IMR-90 (cell line): Measurements from ENCODE around the gene STOML1. TPM values are rescaled to one million over a fixed set of nuclear protein-coding genes. Genes with fewer than 3 reads are reported as not detected.
A peak's percentile ranks its signal among the peaks of the same experiment; 100 is the strongest.

Source experiments
- ATAC-seq: fragments of 200-7000 bp; cut with Tn5 transposase; 2 replicates; pipeline ENCODE4 v1.9.1; 2020; ENCODE audit warnings: low read depth, mild to moderate bottlenecking, moderate library complexity
- BruUV-seq: library from RNA; stranded (reverse); fragments of 400-500 nt; replicated peaks from 2 replicates; lab custom pipeline; 2021; lab: Mats Ljungman, UMichigan
- CTCF ChIA-PET: fragments of 300-600 bp; formaldehyde crosslinking; extraction: SDS; loops from one replicate; lab custom pipeline; 2021; ENCODE audit warnings: antibody characterized with exemption; lab: Yijun Ruan, JAX
- POLR2A ChIA-PET: fragments of 300-600 bp; sonication (Branson Sonifier 250); formaldehyde crosslinking; loops from one replicate; lab custom pipeline; 2022; ENCODE audit warnings: antibody characterized with exemption; ENCODE audit not compliant: unreplicated experiment; lab: Charles Lee
- DNase-seq: peaks from one replicate; pipeline ENCODE4 v3.0.0; 2013
- H2AFZ ChIP-seq: replicated peaks from 2 replicates; pipeline ENCODE3; 2013; ENCODE audit warnings: low read length, mild to moderate bottlenecking; ENCODE audit not compliant: poor library complexity
- H2AK5ac ChIP-seq: 2 replicates; pipeline ENCODE4 v1.6.1; 2013; ENCODE audit warnings: low read depth, low read length, inconsistent platforms
- H2AK9ac ChIP-seq: replicated peaks from 2 replicates; pipeline ENCODE3; 2013; ENCODE audit warnings: mild to moderate bottlenecking, low read depth, low read length, moderate library complexity; ENCODE audit not compliant: poor library complexity
- H2BK120ac ChIP-seq: 2 replicates; pipeline ENCODE4 v1.6.1; 2013; ENCODE audit warnings: low read depth, low read length, inconsistent platforms
- H2BK15ac ChIP-seq: 3 replicates; pipeline ENCODE4 v1.6.1; 2013; ENCODE audit warnings: low read depth, low read length, inconsistent platforms
- H2BK20ac ChIP-seq: 2 replicates; pipeline ENCODE4 v1.6.1; 2013; ENCODE audit warnings: low read depth, mild to moderate bottlenecking, inconsistent platforms, low read length, moderate library complexity
- H2BK5ac ChIP-seq: 2 replicates; pipeline ENCODE4 v1.6.1; 2013; ENCODE audit warnings: mild to moderate bottlenecking, low read depth, low read length, inconsistent platforms; ENCODE audit not compliant: poor library complexity, severe bottlenecking
- H3K14ac ChIP-seq: replicated peaks from 2 replicates; pipeline ENCODE4 v1.6.1; 2013; ENCODE audit warnings: low read depth, low read length, inconsistent platforms
- H3K18ac ChIP-seq: 2 replicates; pipeline ENCODE4 v1.6.1; 2013; ENCODE audit warnings: low read depth, low read length, control low read depth
- H3K23ac ChIP-seq: 2 replicates; pipeline ENCODE4 v1.6.1; 2013; ENCODE audit warnings: low read depth, low read length, inconsistent platforms
- H3K27ac ChIP-seq: 2 replicates; pipeline ENCODE4 v1.5.1; 2013; ENCODE audit warnings: mild to moderate bottlenecking, control low read depth, low read length; ENCODE audit not compliant: insufficient read depth
- H3K27me3 ChIP-seq: 2 replicates; pipeline ENCODE4 v1.6.1; 2013; ENCODE audit warnings: low read length; ENCODE audit not compliant: control insufficient read depth, insufficient read depth
- H3K36me3 ChIP-seq: 2 replicates; pipeline ENCODE4 v1.6.1; 2013; ENCODE audit warnings: low read length, mixed read lengths; ENCODE audit not compliant: control insufficient read depth, insufficient read depth
- H3K4ac ChIP-seq: 2 replicates; pipeline ENCODE4 v1.6.1; 2013; ENCODE audit warnings: low read depth, low read length, inconsistent platforms
- H3K4me1 ChIP-seq: 2 replicates; pipeline ENCODE4 v1.6.1; 2013; ENCODE audit warnings: low read length, mixed read lengths; ENCODE audit not compliant: control insufficient read depth, insufficient read depth
- H3K4me2 ChIP-seq: 2 replicates; pipeline ENCODE4 v1.6.1; 2013; ENCODE audit warnings: low read depth, mild to moderate bottlenecking, control low read depth, low read length, moderate library complexity
- H3K4me3 ChIP-seq: 2 replicates; pipeline ENCODE4 v1.5.1; 2013; ENCODE audit warnings: low read depth, mild to moderate bottlenecking, control low read depth, low read length, moderate library complexity; ENCODE audit not compliant: insufficient read depth
- H3K56ac ChIP-seq: 2 replicates; pipeline ENCODE4 v1.6.1; 2013; ENCODE audit warnings: low read length, inconsistent platforms; ENCODE audit not compliant: insufficient read depth; ENCODE audit errors: extremely low read depth
- H3K79me1 ChIP-seq, 2 experiments: 2 replicates each; pipeline ENCODE4 v1.6.1; 2013; ENCODE audit warnings: low read length in 2 of 2, inconsistent platforms in 1 of 2, low read depth in 1 of 2
- H3K9ac ChIP-seq: 2 replicates; pipeline ENCODE4 v1.6.1; 2013; ENCODE audit warnings: low read depth, low read length, control low read depth
- H3K9me1 ChIP-seq: 2 replicates; pipeline ENCODE4 v1.6.1; 2013; ENCODE audit warnings: low read length, inconsistent platforms; ENCODE audit not compliant: insufficient read depth
- H3K9me3 ChIP-seq: 2 replicates; pipeline ENCODE4 v1.6.1; 2013; ENCODE audit warnings: low read length; ENCODE audit not compliant: control insufficient read depth, insufficient read depth
- H4K20me1 ChIP-seq: 2 replicates; pipeline ENCODE4 v1.6.1; 2013; ENCODE audit warnings: low read length, inconsistent platforms; ENCODE audit not compliant: insufficient read depth
- H4K5ac ChIP-seq: 2 replicates; pipeline ENCODE4 v1.6.1; 2013; ENCODE audit warnings: mild to moderate bottlenecking, low read depth, low read length, control low read depth
- H4K8ac ChIP-seq, 2 experiments: 2 replicates each; pipeline ENCODE4 v1.6.1; 2013; ENCODE audit warnings: low read depth in 2 of 2, low read length in 2 of 2, control low read depth in 1 of 2, inconsistent platforms in 1 of 2
- H4K91ac ChIP-seq: 2 replicates; pipeline ENCODE4 v1.6.1; 2013; ENCODE audit warnings: low read depth, low read length, inconsistent platforms; ENCODE audit not compliant: insufficient read depth
- BHLHE40 ChIP-seq: fragments of 150-350 bp; IDR thresholded peaks from 2 replicates; pipeline ENCODE4 v1.6.1; 2016; ENCODE audit warnings: mild to moderate bottlenecking, low read depth, low read length
- CEBPB ChIP-seq: IDR thresholded peaks from 2 replicates; pipeline ENCODE4 v1.6.1; 2012; ENCODE audit warnings: low read depth, low read length, improper control_type of control experiment
- CHD1 ChIP-seq: IDR thresholded peaks from 2 replicates; pipeline ENCODE4 v1.6.1; 2012; ENCODE audit warnings: low read depth, low read length, improper control_type of control experiment
- MAFK ChIP-seq: IDR thresholded peaks from 2 replicates; pipeline ENCODE4 v1.6.1; 2012; ENCODE audit warnings: low read depth, low read length, improper control_type of control experiment
- MXI1 ChIP-seq: IDR thresholded peaks from 2 replicates; pipeline ENCODE4 v1.6.1; 2012; ENCODE audit warnings: low read depth, mild to moderate bottlenecking, low read length, moderate library complexity, borderline replicate concordance
- WGBS, 2 experiments: methylation state at CpG; one replicate each; pipeline versions ENCODE4 v1.1.5 to v1.1.7; 2013; ENCODE audit warnings: missing lambda C conversion rate in 2 of 2; ENCODE audit not compliant: insufficient read length in 1 of 2; ENCODE audit errors: extremely low coverage in 2 of 2; 5-methylcytosine and 5-hydroxymethylcytosine counted together
- dilution Hi-C: fragments of 300-500 bp; cut with HindIII; formaldehyde crosslinking; loops from one replicate; pipeline ENCODE4 v1.14.3; 2018; ENCODE audit warnings: low sequenced_read_pairs; ENCODE audit not compliant: unreplicated experiment
- in situ Hi-C: fragments of 300-500 bp; cut with MboI; formaldehyde crosslinking; loops from 3 replicates; pipeline ENCODE4 v1.14.3; 2019; ENCODE audit warnings: low sequenced_read_pairs, inconsistent platforms, mixed read lengths
- intact Hi-C: fragments of 100-400 bp; cut with micrococcal nuclease; formaldehyde crosslinking; loops from 2 replicates; pipeline ENCODE4 v1.10.0; 2022
- polyA plus RNA-seq, 3 experiments: library from polyadenylated mRNA; depleted of rRNA; stranded (reverse); fragments of >200 nt; gene quantifications; 2 replicates each; pipeline ENCODE4 v1.2.3, GENCODE V29; 2012; ENCODE audit warnings: low replicate concordance in 1 of 3
- total RNA-seq: library from RNA; depleted of rRNA; stranded (reverse); fragments of >200 nt; gene quantifications from 2 replicates; pipeline ENCODE4 v1.2.3, GENCODE V29; 2012

The STOML1 gene
- total and polyA plus RNA-seq, 2 of the 4 experiments (the other 2 are of a cell fraction) = 11.8 to 21.2 TPM

DNA sequence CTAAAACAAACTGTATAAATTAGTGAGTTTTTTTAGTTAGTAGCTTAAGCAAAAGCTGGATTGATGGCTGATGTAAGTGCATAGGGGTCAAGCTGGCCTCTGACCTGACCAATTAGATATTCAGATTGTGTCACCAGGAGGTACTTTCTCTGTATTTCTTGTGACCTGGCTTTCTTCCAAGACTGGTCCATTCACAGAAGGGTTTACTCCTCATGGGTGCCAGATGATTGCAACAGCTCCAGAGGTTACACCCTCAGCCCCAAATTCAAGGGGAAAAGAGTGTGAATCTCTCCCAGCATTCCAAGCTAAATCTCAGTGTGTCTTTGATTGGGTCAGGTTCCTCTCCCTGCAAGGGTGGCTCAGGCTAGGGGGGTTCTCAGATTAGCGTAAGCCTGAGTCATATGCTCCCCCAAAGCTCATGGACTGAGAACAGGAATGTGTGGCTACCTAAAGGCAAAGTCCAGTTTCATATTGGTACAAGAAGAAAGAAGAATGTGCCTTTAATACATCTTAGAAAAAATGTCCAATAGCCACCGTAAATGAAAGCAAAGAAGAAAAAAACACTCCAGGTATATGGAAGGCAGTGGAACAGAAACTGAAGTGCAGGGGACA is 18.9 kb upstream of the STOML1 start:
- Histone ChIP-seq H4K20me1 (peaks cover 50% of the 10 kb centered on the region), H3K9ac (no peak overlapping the region), H3K18ac (no peak overlapping the region; the same call in 1 of the 2 replicates), H3K56ac (no peak overlapping the region), H3K4ac (peak overlapping the region; percentile 50), H3K4me1 (peaks cover 9% of the 10 kb centered on the region), H2BK15ac (no peak overlapping the region), H3K23ac (peak overlapping the region; percentile 52; the same call in 1 of the 2 replicates), H4K8ac (peak overlapping the region in 1 of 2 experiments; percentile 9; a peak in 1 of 4 replicates), H3K36me3 (peaks cover 11% of the 10 kb centered on the region), H3K4me3 (no peak overlapping the region), H2BK5ac (peak overlapping the region; percentile 30), H4K91ac (no peak overlapping the region), H3K9me3 (no peaks in the 10 kb centered on the region), H3K27ac (peak overlapping the region; percentile 59; the same call in 1 of the 2 replicates), H3K4me2 (peak overlapping the region; percentile 58), H4K5ac (no peak overlapping the region), H2BK120ac (no peak overlapping the region), H3K9me1 (peaks cover 28% of the 10 kb centered on the region), H2AFZ (no peak overlapping the region), H3K27me3 (no peaks in the 10 kb centered on the region), H2AK9ac (peak overlapping the region; percentile 57), H2BK20ac (no peak overlapping the region), H2AK5ac (peak overlapping the region; percentile 0; the same call in 1 of the 2 replicates), H3K14ac (peak overlapping the region; percentile 28; the same call in 1 of the 2 replicates), H3K79me1 (peaks cover 41 to 88% of the 10 kb centered on the region in 2 experiments)
- DNase-seq (no peak), ATAC-seq (peak; percentile 61)
- no TSS peak for BruUV-seq
- CTCF ChIA-PET = interaction anchor here (1.0 to 1.5 kb wide), 3 partner anchors 10 to 21 kb away, joined by 3 to 4 read pairs (median 3); no protein-coding TSS in a partner anchor
- WGBS, 2 experiments = no CpG with 5 or more reads among the region's 2 CpGs
- TF ChIP-seq MXI1 (no peak), CEBPB (peak; percentile 33; the same call in 1 of the 2 replicates), CHD1 (no peak), BHLHE40 (no peak), MAFK (no peak)
- in situ Hi-C loops (no loop called here), intact Hi-C loops (loop anchor here (1.0 kb wide), 1 partner anchor 33 kb away; no protein-coding TSS in a partner anchor), dilution Hi-C loops (no loop called here)
- POLR2A ChIA-PET = no interaction called here
